GM19452 (cell line): ENCODE results near the gene PIM2.

ENCODE experiments used
- ATAC-seq: cut with Tn5 transposase; IDR thresholded peaks from one replicate; pipeline ENCODE4 v1.9.1; 2021; ENCODE audit not compliant: unreplicated experiment

PIM2 gene

DNA sequence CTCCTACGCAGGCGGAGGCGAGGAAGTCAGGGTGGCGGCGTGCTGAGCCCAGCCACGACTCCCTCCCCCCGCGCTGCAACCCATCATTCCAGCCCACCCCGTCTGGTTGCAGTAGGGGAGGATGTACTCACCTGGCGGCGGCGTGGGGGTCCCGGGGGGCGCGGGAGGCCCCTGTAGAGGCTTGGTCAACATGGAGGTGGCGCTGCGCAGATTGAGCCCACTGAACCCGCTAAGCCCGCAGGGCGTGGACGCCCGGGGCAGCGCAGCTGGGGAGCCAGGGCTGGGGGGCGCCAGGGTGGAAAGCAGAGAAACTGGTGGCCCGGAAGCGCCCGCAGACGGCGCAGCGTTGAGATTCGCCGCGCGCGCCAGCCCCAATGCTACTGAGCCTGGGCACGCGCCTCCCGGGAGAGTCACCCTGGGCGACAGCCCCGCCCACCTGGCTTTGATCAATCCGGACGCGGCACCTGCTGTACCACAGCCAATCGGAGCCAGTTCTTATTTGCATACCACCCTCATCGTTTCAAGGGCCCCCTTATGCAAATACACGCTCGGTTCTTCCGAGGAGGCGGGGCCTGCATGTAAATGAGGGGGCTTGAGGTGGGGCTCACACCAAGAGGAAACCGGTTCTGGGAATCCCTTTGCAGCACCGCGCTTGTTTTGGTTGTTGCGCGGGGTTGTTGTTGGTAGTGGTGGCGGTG is at the start of gene PIM2:
PIM2 (minus strand) TSS at position 382 of the 698 bp plus-strand sequence; CDS start at position 192, 190 bp downstream.
- ATAC-seq, result peak; percentile 68

GRCh38 chrX:48968377-48968776 is 49.6 kb upstream of the PIM2 start:
- ATAC-seq, result no peak

DNA sequence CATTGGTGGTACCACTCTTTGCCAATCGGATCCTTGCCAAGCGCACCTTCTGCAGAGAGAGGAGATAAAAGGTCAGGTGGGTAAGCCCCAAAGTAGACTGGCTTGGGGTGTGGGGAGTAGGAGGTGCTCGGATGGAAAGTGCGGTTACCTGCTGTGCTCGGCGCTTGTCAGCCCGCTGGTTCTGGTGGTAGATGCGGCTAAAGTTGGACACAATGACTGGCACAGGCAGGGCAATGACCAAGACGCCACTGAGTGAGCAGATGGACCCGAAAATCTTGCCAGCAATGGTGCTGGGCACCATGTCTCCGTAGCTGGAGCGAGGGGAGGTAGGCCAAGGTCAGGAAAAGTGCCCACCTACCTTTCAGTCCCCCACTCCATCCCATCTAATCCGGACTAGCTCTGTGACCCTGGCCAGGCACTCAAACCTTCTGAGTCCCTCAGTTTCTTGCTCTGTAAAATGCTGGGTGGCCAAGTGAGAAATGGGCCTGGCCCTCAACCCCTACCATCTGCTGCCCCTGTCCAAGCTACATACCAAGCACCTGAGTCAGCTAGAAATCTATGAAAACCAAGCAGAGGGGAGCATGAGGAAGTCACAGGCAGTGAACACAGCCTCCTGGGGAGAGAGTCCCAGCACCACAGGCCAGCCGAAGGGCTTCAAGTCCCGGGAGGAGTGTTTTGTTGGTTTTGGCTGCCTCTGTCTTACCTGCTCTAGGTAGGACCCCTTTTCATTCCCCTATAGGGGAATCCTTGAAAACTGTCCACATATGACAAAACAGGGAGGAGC is 48.2 kb upstream of the PIM2 start:
- no peak for ATAC-seq

DNA sequence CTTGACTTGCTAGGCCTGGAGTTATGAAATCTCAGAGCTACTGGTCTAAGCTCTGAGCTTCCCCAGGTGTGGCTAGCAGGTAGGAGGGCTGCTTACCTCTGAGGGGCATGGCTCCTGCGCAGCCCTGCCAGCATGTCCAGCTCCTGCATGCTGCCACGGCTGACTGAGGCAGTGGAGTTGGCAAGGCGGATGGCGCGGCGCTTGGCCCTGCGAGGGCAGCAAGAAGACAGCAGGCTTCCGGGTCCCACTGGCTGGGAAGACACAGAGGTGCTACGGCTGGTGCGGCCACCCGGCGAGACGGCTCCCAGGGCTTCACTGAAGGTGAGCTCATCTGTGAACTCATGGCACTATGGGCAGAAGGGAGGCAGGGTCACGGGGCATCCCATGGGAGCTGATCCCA is 47.1 kb upstream of the PIM2 start:
- ATAC-seq, result no peak

DNA sequence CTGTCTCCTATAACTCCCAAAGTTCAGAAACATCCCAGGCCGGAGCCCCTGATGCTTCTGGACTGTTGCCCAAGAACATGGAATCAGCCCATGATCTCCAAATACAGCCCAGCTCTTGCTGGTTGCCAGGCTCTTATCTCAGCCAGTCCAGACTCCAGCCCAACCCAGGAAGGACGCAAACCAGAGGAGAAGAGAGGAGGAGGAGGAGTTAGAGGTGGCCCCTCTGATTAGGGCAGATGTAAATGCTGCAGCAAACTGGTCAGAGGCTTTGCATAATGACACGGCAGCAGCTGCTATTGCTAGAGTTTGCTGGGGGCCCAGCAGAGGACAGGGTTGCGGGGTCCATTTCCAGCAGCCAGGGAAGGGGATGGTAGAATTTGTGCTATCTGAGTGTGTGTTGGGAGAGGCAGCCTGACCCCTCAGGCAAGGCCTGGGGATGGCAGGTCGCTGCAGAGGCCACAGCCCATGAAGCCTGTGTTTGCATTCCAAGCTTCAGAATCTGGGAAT is 42.8 kb upstream of the PIM2 start:
- no peak for ATAC-seq

DNA sequence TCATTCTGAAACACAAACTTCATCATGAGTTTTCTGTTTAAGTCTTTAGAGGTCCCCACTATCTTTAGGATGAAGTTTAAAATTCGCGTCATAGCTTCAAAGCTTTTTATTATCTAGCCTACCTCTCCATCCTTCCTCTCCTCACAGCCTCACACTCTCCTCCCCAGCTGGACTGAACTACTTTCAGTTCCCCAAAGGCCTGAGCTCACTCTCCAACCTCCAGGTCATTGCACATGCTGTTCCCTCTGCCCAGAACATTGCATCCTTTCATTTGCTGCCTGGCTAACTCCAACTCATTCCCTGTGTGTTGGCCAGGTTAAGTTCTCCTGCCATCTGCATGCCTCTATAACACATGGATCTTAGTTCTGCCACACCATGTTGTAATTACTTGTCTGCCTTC is 41.5 kb upstream of the PIM2 start:
- no peak for ATAC-seq

- no peak for ATAC-seq
These were observed 39.8 kb upstream of the PIM2 start for GRCh38 chrX:48958635-48959094.

DNA sequence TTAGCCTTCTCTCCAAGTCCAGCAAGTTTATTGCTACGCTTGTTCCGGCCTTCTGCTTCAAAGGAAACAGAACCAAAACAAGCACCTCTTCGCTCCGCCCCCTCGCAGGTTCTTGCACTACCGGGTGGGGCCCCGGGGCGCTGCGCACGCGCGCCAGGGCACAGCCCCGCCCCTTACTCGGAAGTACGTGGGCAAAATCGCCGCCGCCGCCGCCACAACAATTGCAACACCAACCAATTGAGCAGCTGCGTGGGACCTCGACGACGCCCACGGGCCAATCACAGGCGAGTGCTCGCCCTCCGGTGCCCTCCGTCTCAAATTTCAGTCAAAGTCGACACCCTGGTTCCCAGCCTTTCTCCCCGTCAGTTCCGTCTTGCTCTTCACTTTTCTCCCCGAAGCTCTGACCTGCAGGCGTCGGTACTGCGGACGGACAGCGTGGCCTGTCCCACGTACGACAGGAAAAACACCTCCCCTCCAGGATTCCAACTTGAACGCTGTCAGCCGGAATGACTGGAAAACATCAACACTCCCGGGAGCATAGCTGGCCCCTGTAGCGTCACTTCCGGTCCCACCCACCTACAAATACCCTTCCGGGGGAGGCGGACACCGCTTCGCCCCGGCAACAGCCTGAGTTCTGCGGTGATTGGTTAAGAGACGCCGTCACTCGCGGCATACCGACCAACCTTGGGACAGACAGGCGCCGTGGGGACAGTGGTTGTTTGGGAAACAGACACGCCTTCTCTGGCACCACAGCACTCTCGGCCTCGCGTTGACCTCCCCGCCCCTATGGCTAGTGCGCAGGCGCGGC is 39.2 kb upstream of the PIM2 start:
- peak; percentile 80 for ATAC-seq

GRCh38 chrX:48957477-48957826 is 38.6 kb upstream of the PIM2 start, which contains the start of gene OTUD5:
Gene OTUD5, minus strand, starts transcription at chrX:48957607. Its CDS starts 37 bp downstream, at chrX:48957570.
- peak; percentile 34 for ATAC-seq

DNA sequence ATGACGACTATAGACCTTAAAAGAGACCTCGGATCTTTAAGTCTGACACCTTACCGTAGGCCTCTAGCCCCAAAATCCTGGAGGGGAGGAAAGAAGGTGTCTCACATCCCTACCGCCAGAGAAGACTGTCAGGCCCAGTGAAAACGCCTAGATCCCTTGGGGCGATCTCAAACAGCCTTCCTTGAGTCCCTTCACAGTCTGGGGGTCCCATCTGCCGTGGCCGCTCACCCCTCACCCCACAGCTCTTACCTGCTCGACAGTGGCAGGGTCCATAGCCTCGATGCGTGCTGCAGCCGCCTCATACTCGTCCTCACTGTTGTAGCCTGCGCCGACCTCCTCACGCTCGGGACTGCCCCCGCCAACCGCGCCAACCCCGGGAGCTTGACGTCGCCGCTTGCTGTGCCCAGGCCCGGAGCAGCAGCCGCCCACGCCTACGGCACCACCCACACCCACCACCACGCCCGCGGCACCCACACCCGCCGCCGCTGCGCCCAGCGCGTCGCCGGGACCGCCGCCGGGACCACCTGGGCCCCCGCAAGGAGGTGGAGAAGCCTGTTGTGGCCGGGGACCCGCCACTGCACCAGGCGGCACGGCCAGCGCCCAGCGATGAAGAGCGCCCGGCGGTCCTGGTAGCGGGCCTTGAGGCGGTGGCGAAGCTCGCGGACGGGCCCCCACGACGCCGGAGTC is 38.0 kb upstream of the PIM2 start:
- no peak for ATAC-seq

- ATAC-seq, result no peak
These were observed 29.8 kb upstream of the PIM2 start for GRCh38 chrX:48948589-48948988.

- ATAC-seq, result no peak
These were observed 26.9 kb upstream of the PIM2 start for GRCh38 chrX:48945517-48946348.

DNA sequence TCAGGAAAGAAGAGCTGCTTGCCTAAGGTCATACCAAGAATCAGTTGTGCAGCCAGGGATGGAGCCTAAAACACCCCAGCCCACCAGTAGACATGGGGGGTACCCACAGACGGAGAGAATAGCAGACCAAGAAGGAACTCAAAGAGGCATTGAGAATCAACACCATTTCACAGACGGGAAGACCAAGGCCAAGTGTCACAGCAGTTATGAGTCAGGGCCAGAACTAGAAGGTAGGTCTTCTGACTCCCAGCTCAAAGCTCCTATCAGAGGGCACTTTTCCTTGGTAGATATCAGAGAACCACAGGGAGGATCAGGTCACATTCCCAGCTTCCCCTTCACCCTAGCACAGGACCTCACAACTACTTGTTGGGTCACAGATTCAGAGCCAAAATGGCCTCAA is 24.1 kb upstream of the PIM2 start:
- ATAC-seq, result no peak

DNA sequence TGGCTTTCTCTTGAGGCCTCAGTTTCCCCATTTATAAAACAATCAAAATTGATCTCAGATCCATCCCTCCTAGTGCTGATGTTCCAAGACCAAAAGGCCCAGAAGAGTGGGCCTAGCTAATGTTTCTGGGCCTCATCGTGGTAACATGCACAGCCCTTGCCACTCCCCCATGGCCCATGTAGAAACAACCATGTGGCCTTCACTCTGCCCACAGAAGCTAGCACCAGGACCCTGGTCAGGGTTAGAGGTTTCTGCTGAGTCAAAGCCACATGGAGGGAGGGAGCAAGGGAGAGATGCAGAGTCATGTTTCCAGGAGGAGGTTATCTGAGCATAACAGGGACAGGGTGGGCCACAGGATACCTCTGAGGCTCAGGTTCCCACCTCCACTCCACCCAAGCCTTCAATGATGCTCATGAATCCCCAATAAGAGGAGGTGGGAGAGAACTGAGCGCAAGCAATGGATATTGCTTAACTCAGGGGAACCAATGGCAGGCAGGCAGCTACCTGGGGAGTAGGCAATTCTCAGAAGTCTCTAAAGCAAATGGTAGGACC is 21.7 kb upstream of the PIM2 start:
- no peak for ATAC-seq

GRCh38 chrX:48939524-48940228 is 20.9 kb upstream of the PIM2 start:
- ATAC-seq, result no peak

GRCh38 chrX:48938721-48939425 is 20.0 kb upstream of the PIM2 start:
- peak; percentile 45 for ATAC-seq

DNA sequence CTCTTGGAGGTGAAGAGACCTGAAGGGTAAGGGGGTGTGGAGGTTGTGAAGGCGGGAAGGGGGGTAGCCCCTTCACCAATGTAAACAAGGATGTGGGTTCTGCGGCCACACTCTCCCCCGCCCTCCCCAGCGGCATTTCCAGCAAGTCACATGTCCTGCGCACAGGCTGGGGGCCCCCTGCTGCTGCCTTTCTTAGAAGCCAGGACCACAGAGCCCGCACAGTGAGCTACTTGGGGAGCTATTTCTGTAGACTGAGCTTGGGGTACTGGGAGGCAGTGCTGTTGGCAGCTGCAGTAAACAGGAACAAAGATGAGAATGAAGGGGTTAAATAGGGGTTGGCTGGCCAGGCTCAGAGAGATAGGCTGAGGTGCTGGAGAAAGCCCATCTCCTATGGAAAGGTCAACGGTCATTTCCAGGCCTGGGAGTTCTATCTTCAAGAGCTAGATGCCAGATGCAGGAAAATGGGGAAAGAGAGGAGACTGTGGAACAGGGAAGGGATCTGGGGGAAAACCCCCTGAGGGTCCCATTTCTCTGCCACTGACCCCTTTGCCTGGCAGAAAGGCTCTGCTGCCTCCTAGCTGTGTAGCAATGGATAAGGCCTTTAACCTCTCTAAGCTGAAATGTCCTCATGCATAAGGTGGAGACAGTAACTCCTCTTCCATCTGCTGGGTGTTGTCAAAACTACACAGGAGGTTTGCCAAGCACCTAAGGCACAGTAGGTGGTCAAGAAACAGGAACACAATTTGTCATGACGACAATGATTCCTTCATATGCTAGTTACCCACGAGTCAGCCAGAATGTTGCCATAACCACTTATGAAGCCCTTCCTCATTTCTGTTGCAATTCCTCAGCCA is 18.5 kb upstream of the PIM2 start:
- ATAC-seq, result peak; percentile 56
